Caco-2 (cell line): ENCODE results near the gene MS4A6A. TPM values are rescaled to one million over a fixed set of nuclear protein-coding genes. Genes with fewer than 3 reads are reported as not detected.

Experiments used
- BruUV-seq: library from RNA; stranded (reverse); fragments of 400-500 nt; replicated peaks from 2 replicates; lab custom pipeline; 2021; lab: Mats Ljungman, UMichigan
- CTCF ChIA-PET: fragments of 300-600 bp; sonication (Branson Sonifier 250); formaldehyde crosslinking; loops from one replicate; lab custom pipeline; 2022; ENCODE audit warnings: antibody characterized with exemption; lab: Charles Lee
- POLR2A ChIA-PET: fragments of 300-600 bp; sonication (Branson Sonifier 250); formaldehyde crosslinking; loops from one replicate; lab custom pipeline; 2022; ENCODE audit warnings: antibody characterized with exemption; lab: Charles Lee
- DNase-seq, 2 experiments: peaks; one replicate each; pipeline versions ENCODE4 v3.0.0 to v3.0.0-alpha.2; 2020 to 2022
- H3K27me3 ChIP-seq: replicated peaks from 2 replicates; pipeline ENCODE4 v1.6.0; 2011; ENCODE audit warnings: low read length; ENCODE audit not compliant: control insufficient read depth, insufficient read depth
- H3K36me3 ChIP-seq: 2 replicates; pipeline ENCODE4 v1.5.1; 2011; ENCODE audit warnings: low read length; ENCODE audit not compliant: control insufficient read depth, insufficient read depth
- H3K4me1 ChIP-seq: fragments of 250-450 bp; sonication (Bioruptor Pico); 2 replicates; pipeline ENCODE4 v1.5.1; 2020; ENCODE audit warnings: mild to moderate bottlenecking
- H3K4me3 ChIP-seq: 2 replicates; pipeline ENCODE4 v1.5.1; 2011; ENCODE audit warnings: low read depth, mild to moderate bottlenecking, control low read depth, low read length
- H3K9me3 ChIP-seq: fragments of 250-450 bp; sonication (Bioruptor Pico); 2 replicates; pipeline ENCODE4 v1.5.1; 2020; ENCODE audit warnings: mild to moderate bottlenecking, moderate library complexity
- H3K27ac Mint-ChIP-seq: one replicate; pipeline ENCODE4 v1.8.0; 2022; ENCODE audit warnings: mixed read lengths; ENCODE audit not compliant: unreplicated experiment
- H3K27me3 Mint-ChIP-seq: one replicate; pipeline ENCODE4 v1.8.0; 2022; ENCODE audit warnings: mixed read lengths; ENCODE audit not compliant: insufficient read depth, unreplicated experiment
- H3K36me3 Mint-ChIP-seq: one replicate; pipeline ENCODE4 v1.8.0; 2022; ENCODE audit warnings: mild to moderate bottlenecking, mixed read lengths; ENCODE audit not compliant: insufficient read depth, unreplicated experiment
- H3K4me1 Mint-ChIP-seq: one replicate; pipeline ENCODE4 v1.8.0; 2022; ENCODE audit warnings: low read depth, mixed read lengths; ENCODE audit not compliant: unreplicated experiment
- H3K4me3 Mint-ChIP-seq: one replicate; pipeline ENCODE4 v1.8.0; 2022; ENCODE audit warnings: mild to moderate bottlenecking, moderate library complexity, mixed read lengths; ENCODE audit not compliant: unreplicated experiment
- H3K9me3 Mint-ChIP-seq: one replicate; pipeline ENCODE4 v1.8.0; 2022; ENCODE audit warnings: mixed read lengths; ENCODE audit not compliant: unreplicated experiment
- CTCF ChIP-seq, 2 experiments: fragments of 200-600 bp in 1 of 2; IDR thresholded peaks; 1 replicate in 1 of 2; 2 replicates in 1 of 2; pipeline versions ENCODE4 v1.5.1 to v1.8.0; 2011 to 2022; ENCODE audit warnings: antibody characterized with exemption in 1 of 2, control low read depth in 1 of 2, inconsistent platforms in 1 of 2, low read depth in 1 of 2, low read length in 1 of 2, mild to moderate bottlenecking in 1 of 2, moderate library complexity in 1 of 2; ENCODE audit not compliant: insufficient read depth in 1 of 2, severe bottlenecking in 1 of 2, unreplicated experiment in 1 of 2
- intact Hi-C: fragments of 100-400 bp; cut with micrococcal nuclease; formaldehyde crosslinking; loops from one replicate; pipeline ENCODE4 v1.10.0; 2022; ENCODE audit not compliant: unreplicated experiment
- total RNA-seq: library from RNA; stranded (reverse); gene quantifications from 2 replicates; pipeline ENCODE4 v1.2.3, GENCODE V29; 2022

Gene MS4A6A
- total RNA-seq, 1 experiment from 2014 or later = not detected

- Mint-ChIP-seq H3K4me1 (no peaks in the 10 kb centered on the region), H3K9me3 (no peaks in the 10 kb centered on the region), H3K36me3 (no peaks in the 10 kb centered on the region), H3K27ac (no peak overlapping the region), H3K27me3 (peaks cover 13% of the 10 kb centered on the region), H3K4me3 (no peak overlapping the region)
- intact Hi-C loops = no loop called here
- Histone ChIP-seq H3K27me3 (no peaks in the 10 kb centered on the region), H3K4me1 (no peaks in the 10 kb centered on the region), H3K9me3 (no peaks in the 10 kb centered on the region), H3K4me3 (no peak overlapping the region), H3K36me3 (no peaks in the 10 kb centered on the region)
- ChIA-PET CTCF (no interaction called here), POLR2A (no interaction called here)
- TF ChIP-seq CTCF (IDR thresholded peaks at IDR 0.05; ENCODE audit: insufficient read depth in 1 of 2, low read depth in 1 of 2, low read length in 1 of 2, severe bottlenecking in 1 of 2, unreplicated experiment in 1 of 2) = no peak
- BruUV-seq = no TSS peak
- no peak for DNase-seq
These were observed 39.1 kb downstream of the MS4A6A start for GRCh38 chr11:60143768-60144167.

GRCh38 chr11:60133917-60134316, 49.0 kb downstream of the MS4A6A start:
- Mint-ChIP-seq H3K36me3 (no peaks in the 10 kb centered on the region), H3K27me3 (peaks cover 3% of the 10 kb centered on the region), H3K4me3 (no peak overlapping the region), H3K9me3 (peaks cover 14% of the 10 kb centered on the region), H3K27ac (no peak overlapping the region), H3K4me1 (no peaks in the 10 kb centered on the region)
- Histone ChIP-seq H3K27me3 (no peaks in the 10 kb centered on the region), H3K4me1 (no peaks in the 10 kb centered on the region), H3K4me3 (no peak overlapping the region), H3K36me3 (no peaks in the 10 kb centered on the region), H3K9me3 (no peaks in the 10 kb centered on the region; the same call in 1 of the 2 replicates)
- no peak for DNase-seq
- intact Hi-C loops = loop anchor here (10.0 kb wide), 1 partner anchor 169 kb away; the partner anchor contains the start of gene OOSP4A
- no TSS peak for BruUV-seq
- TF ChIP-seq CTCF (IDR thresholded peaks at IDR 0.05; ENCODE audit: insufficient read depth in 1 of 2, low read depth in 1 of 2, low read length in 1 of 2, severe bottlenecking in 1 of 2, unreplicated experiment in 1 of 2) = no peak
- CTCF ChIA-PET = no interaction called here
- POLR2A ChIA-PET = no interaction called here

- Histone ChIP-seq H3K36me3 (no peaks in the 10 kb centered on the region), H3K27me3 (no peaks in the 10 kb centered on the region), H3K9me3 (no peaks in the 10 kb centered on the region; the same call in 1 of the 2 replicates), H3K4me3 (no peak overlapping the region), H3K4me1 (no peaks in the 10 kb centered on the region)
- intact Hi-C loops = loop anchor here (2.0 to 10.0 kb wide), 2 partner anchors 167 to 317 kb away; partner anchors contain the start of gene OOSP4A
- H3K9me3 Mint-ChIP-seq = peaks cover 14% of the 10 kb centered on the region
- H3K27ac Mint-ChIP-seq = no peak overlapping the region
- H3K4me1 Mint-ChIP-seq = no peaks in the 10 kb centered on the region
- ChIA-PET POLR2A (no interaction called here), CTCF (no interaction called here)
- no peaks in the 10 kb centered on the region for H3K27me3 Mint-ChIP-seq
- no peak overlapping the region for H3K4me3 Mint-ChIP-seq
- no peaks in the 10 kb centered on the region for H3K36me3 Mint-ChIP-seq
- BruUV-seq = no TSS peak
- TF ChIP-seq CTCF (IDR thresholded peaks at IDR 0.05; ENCODE audit: insufficient read depth in 1 of 2, low read depth in 1 of 2, low read length in 1 of 2, severe bottlenecking in 1 of 2, unreplicated experiment in 1 of 2) = no peak
- DNase-seq = no peak
These were observed 51.0 kb downstream of the MS4A6A start for GRCh38 chr11:60131912-60132311.
